Activated CD4-positive, alpha-beta T cell treated with anti-CD3 and anti-CD28 coated beads, Interleukin-2, amount 50 U/mL, for 48 hours (primary cell): ENCODE data around the gene OR2K2.
"Not testable (repeated sequence)": the region's sequence is repeated elsewhere in the genome, so short reads cannot be mapped to it uniquely, and the experiment has no call there.

Experiments used
- DNase-seq, 2 experiments: peaks; one replicate each; pipeline ENCODE4 v3.0.0-alpha.2; 2020

The OR2K2 gene

DNA sequence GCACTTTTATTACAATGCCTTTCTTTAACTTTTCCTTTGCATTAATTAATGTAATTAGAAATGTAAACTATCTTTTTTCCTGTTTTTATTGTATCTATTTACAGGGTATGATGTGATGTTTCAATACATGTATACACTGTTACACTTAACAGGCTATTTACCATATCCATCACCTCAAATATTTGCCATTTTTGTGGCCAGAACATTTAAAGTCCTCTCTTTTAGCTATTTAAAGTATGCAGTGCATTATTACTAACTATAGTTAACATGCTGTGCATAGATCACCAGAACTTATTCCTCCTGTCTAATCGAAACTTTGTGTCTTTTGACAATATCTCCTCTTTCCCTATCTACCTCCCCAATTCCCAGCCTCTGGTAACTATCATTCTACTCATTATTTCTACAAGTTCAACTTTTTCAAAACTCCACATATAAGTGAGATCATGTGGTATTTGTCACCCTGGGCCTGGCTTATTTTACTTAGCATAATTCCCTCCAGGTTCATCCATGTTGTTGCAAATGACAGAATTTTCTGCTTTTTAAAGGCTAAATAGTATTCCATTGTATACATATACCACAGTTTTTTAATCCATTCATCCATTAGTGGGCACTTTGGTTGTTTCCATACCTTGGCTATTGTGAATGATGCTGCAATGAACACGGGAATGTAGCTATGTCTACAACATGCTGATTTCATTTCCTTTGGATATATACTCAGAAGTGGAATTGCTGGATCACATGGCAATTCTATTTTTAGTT lies 32.8 kb downstream of the OR2K2 start:
- DNase-seq: no peak

DNA sequence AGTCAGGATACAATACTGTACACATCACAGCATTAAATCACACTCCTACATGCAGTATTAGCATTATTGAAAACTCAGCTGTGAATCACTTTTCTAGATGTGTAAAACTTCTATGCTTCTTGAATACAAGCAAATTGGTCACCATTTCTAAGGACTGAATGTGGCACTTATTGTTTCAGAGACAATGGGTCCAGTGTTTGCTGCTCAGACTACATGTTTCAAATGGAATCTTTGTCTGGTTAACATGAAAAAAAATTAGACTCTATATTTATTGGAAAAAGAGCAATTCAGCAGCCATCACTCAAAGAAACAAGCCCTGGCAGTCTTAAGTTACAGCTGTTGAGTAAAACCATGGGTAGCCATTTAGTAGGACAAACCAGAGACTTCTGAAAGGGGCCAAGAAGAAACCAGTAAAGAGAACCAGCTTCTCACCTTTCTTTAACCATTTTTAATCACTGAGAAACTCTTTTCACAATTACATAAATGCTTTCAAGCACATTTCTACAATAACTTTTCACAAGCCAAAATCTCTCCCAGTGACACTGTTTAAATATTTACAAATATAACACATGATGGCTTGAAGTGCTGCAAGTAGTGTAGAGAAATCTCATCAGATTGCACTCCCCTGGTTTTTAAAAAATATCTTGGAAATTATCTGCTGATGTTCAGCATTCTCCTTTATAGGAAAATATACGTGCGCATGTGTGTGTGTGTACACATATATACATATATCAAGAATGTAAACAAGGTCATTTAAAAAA lies 35.2 kb downstream of the OR2K2 start:
- DNase-seq: no peak

DNA sequence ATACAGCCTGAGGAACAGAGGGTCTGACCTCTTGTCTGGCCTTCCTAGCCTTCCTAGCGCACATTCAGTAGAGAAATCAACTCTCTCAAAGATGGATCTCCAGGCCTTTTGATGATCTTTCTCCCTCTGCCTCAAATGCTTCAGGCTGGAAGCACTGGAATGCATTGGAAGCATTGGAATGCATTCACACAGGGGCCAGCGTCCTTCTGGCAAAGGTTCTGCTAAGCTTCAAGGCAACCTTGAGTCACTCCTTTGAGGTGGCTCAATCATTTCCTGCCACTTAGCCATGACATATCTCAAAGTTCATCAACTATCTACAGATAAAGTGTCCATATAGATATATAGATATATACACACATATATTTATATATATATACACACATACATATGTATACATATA lies 42.9 kb downstream of the OR2K2 start:
- DNase-seq: no peak

GRCh38 chr9:111284703-111285102 lies 45.3 kb downstream of the OR2K2 start:
- DNase-seq: no peak

DNA sequence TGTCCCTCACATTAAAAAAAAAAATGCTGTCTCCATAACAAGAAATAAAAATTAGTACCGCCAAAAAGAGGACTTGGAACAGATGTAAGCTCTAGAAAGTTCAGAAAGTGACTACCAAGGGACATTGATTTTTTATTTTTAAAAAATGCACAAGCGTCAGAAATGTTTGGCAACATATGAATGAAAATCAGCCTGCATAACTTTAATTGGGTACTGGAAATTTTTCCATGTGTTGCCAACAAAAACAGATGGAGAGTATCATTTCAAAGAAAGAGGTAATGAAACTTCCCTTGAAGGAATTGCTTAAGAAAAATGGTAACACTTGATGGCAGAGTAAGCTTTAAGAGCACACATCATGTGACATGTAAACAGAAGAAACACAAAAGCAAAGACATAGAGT lies 47.2 kb downstream of the OR2K2 start:
- no peak for DNase-seq

DNA sequence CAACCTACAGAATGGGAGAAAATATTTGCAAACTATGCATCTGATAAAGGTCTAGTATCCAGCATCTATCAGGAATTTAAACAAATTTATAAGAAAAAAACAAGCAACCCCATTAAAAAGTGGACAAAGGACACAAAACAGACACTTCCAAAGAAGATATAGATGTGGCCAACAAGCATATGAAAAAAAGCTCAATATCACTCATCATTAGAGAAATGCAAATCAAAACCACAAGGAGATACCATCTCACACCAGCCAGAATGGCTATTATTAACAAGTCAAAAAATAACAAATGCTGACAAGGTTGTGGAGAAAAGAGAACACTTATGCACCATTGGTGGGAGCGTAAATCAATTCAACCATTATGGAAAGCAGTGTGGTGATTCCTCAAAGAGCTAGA lies 49.2 kb downstream of the OR2K2 start:
- DNase-seq: not testable (repeated sequence)
